IMR-90 (cell line): Measurements from ENCODE around the gene LTBP2. TPM values are rescaled to one million over a fixed set of nuclear protein-coding genes. Genes with fewer than 3 reads are reported as not detected.

Source experiments
- ATAC-seq: fragments of 200-7000 bp; cut with Tn5 transposase; 2 replicates; pipeline ENCODE4 v1.9.1; 2020; ENCODE audit warnings: low read depth, mild to moderate bottlenecking, moderate library complexity
- BruUV-seq: library from RNA; stranded (reverse); fragments of 400-500 nt; replicated peaks from 2 replicates; lab custom pipeline; 2021; lab: Mats Ljungman, UMichigan
- CTCF ChIA-PET: fragments of 300-600 bp; formaldehyde crosslinking; extraction: SDS; loops from one replicate; lab custom pipeline; 2021; ENCODE audit warnings: antibody characterized with exemption; lab: Yijun Ruan, JAX
- POLR2A ChIA-PET: fragments of 300-600 bp; sonication (Branson Sonifier 250); formaldehyde crosslinking; loops from one replicate; lab custom pipeline; 2022; ENCODE audit warnings: antibody characterized with exemption; ENCODE audit not compliant: unreplicated experiment; lab: Charles Lee
- DNase-seq: peaks from one replicate; pipeline ENCODE4 v3.0.0; 2013
- H2AFZ ChIP-seq: replicated peaks from 2 replicates; pipeline ENCODE3; 2013; ENCODE audit warnings: low read length, mild to moderate bottlenecking; ENCODE audit not compliant: poor library complexity
- H2AK5ac ChIP-seq: 2 replicates; pipeline ENCODE4 v1.6.1; 2013; ENCODE audit warnings: low read depth, low read length, inconsistent platforms
- H2AK9ac ChIP-seq: replicated peaks from 2 replicates; pipeline ENCODE3; 2013; ENCODE audit warnings: mild to moderate bottlenecking, low read depth, low read length, moderate library complexity; ENCODE audit not compliant: poor library complexity
- H2BK120ac ChIP-seq: 2 replicates; pipeline ENCODE4 v1.6.1; 2013; ENCODE audit warnings: low read depth, low read length, inconsistent platforms
- H2BK15ac ChIP-seq: 3 replicates; pipeline ENCODE4 v1.6.1; 2013; ENCODE audit warnings: low read depth, low read length, inconsistent platforms
- H2BK20ac ChIP-seq: 2 replicates; pipeline ENCODE4 v1.6.1; 2013; ENCODE audit warnings: low read depth, mild to moderate bottlenecking, inconsistent platforms, low read length, moderate library complexity
- H2BK5ac ChIP-seq: 2 replicates; pipeline ENCODE4 v1.6.1; 2013; ENCODE audit warnings: mild to moderate bottlenecking, low read depth, low read length, inconsistent platforms; ENCODE audit not compliant: poor library complexity, severe bottlenecking
- H3K14ac ChIP-seq: replicated peaks from 2 replicates; pipeline ENCODE4 v1.6.1; 2013; ENCODE audit warnings: low read depth, low read length, inconsistent platforms
- H3K18ac ChIP-seq: 2 replicates; pipeline ENCODE4 v1.6.1; 2013; ENCODE audit warnings: low read depth, low read length, control low read depth
- H3K23ac ChIP-seq: 2 replicates; pipeline ENCODE4 v1.6.1; 2013; ENCODE audit warnings: low read depth, low read length, inconsistent platforms
- H3K27ac ChIP-seq: 2 replicates; pipeline ENCODE4 v1.5.1; 2013; ENCODE audit warnings: mild to moderate bottlenecking, control low read depth, low read length; ENCODE audit not compliant: insufficient read depth
- H3K27me3 ChIP-seq: 2 replicates; pipeline ENCODE4 v1.6.1; 2013; ENCODE audit warnings: low read length; ENCODE audit not compliant: control insufficient read depth, insufficient read depth
- H3K36me3 ChIP-seq: 2 replicates; pipeline ENCODE4 v1.6.1; 2013; ENCODE audit warnings: low read length, mixed read lengths; ENCODE audit not compliant: control insufficient read depth, insufficient read depth
- H3K4ac ChIP-seq: 2 replicates; pipeline ENCODE4 v1.6.1; 2013; ENCODE audit warnings: low read depth, low read length, inconsistent platforms
- H3K4me1 ChIP-seq: 2 replicates; pipeline ENCODE4 v1.6.1; 2013; ENCODE audit warnings: low read length, mixed read lengths; ENCODE audit not compliant: control insufficient read depth, insufficient read depth
- H3K4me2 ChIP-seq: 2 replicates; pipeline ENCODE4 v1.6.1; 2013; ENCODE audit warnings: low read depth, mild to moderate bottlenecking, control low read depth, low read length, moderate library complexity
- H3K4me3 ChIP-seq: 2 replicates; pipeline ENCODE4 v1.5.1; 2013; ENCODE audit warnings: low read depth, mild to moderate bottlenecking, control low read depth, low read length, moderate library complexity; ENCODE audit not compliant: insufficient read depth
- H3K56ac ChIP-seq: 2 replicates; pipeline ENCODE4 v1.6.1; 2013; ENCODE audit warnings: low read length, inconsistent platforms; ENCODE audit not compliant: insufficient read depth; ENCODE audit errors: extremely low read depth
- H3K79me1 ChIP-seq, 2 experiments: 2 replicates each; pipeline ENCODE4 v1.6.1; 2013; ENCODE audit warnings: low read length in 2 of 2, inconsistent platforms in 1 of 2, low read depth in 1 of 2
- H3K9ac ChIP-seq: 2 replicates; pipeline ENCODE4 v1.6.1; 2013; ENCODE audit warnings: low read depth, low read length, control low read depth
- H3K9me1 ChIP-seq: 2 replicates; pipeline ENCODE4 v1.6.1; 2013; ENCODE audit warnings: low read length, inconsistent platforms; ENCODE audit not compliant: insufficient read depth
- H3K9me3 ChIP-seq: 2 replicates; pipeline ENCODE4 v1.6.1; 2013; ENCODE audit warnings: low read length; ENCODE audit not compliant: control insufficient read depth, insufficient read depth
- H4K20me1 ChIP-seq: 2 replicates; pipeline ENCODE4 v1.6.1; 2013; ENCODE audit warnings: low read length, inconsistent platforms; ENCODE audit not compliant: insufficient read depth
- H4K5ac ChIP-seq: 2 replicates; pipeline ENCODE4 v1.6.1; 2013; ENCODE audit warnings: mild to moderate bottlenecking, low read depth, low read length, control low read depth
- H4K8ac ChIP-seq, 2 experiments: 2 replicates each; pipeline ENCODE4 v1.6.1; 2013; ENCODE audit warnings: low read depth in 2 of 2, low read length in 2 of 2, control low read depth in 1 of 2, inconsistent platforms in 1 of 2
- H4K91ac ChIP-seq: 2 replicates; pipeline ENCODE4 v1.6.1; 2013; ENCODE audit warnings: low read depth, low read length, inconsistent platforms; ENCODE audit not compliant: insufficient read depth
- MAZ ChIP-seq: IDR thresholded peaks from 2 replicates; pipeline ENCODE4 v1.6.1; 2012; ENCODE audit warnings: low read depth, mild to moderate bottlenecking, low read length, improper control_type of control experiment, moderate library complexity, borderline replicate concordance
- RAD21 ChIP-seq: IDR thresholded peaks from 2 replicates; pipeline ENCODE4 v1.6.1; 2012; ENCODE audit warnings: low read length, improper control_type of control experiment
- WGBS, 2 experiments: methylation state at CpG; one replicate each; pipeline versions ENCODE4 v1.1.5 to v1.1.7; 2013; ENCODE audit warnings: missing lambda C conversion rate in 2 of 2; ENCODE audit not compliant: insufficient read length in 1 of 2; ENCODE audit errors: extremely low coverage in 2 of 2; 5-methylcytosine and 5-hydroxymethylcytosine counted together
- dilution Hi-C: fragments of 300-500 bp; cut with HindIII; formaldehyde crosslinking; loops from one replicate; pipeline ENCODE4 v1.14.3; 2018; ENCODE audit warnings: low sequenced_read_pairs; ENCODE audit not compliant: unreplicated experiment
- in situ Hi-C: fragments of 300-500 bp; cut with MboI; formaldehyde crosslinking; loops from 3 replicates; pipeline ENCODE4 v1.14.3; 2019; ENCODE audit warnings: low sequenced_read_pairs, inconsistent platforms, mixed read lengths
- intact Hi-C: fragments of 100-400 bp; cut with micrococcal nuclease; formaldehyde crosslinking; loops from 2 replicates; pipeline ENCODE4 v1.10.0; 2022
- polyA plus RNA-seq, 3 experiments: library from polyadenylated mRNA; depleted of rRNA; stranded (reverse); fragments of >200 nt; gene quantifications; 2 replicates each; pipeline ENCODE4 v1.2.3, GENCODE V29; 2012; ENCODE audit warnings: low replicate concordance in 1 of 3
- total RNA-seq: library from RNA; depleted of rRNA; stranded (reverse); fragments of >200 nt; gene quantifications from 2 replicates; pipeline ENCODE4 v1.2.3, GENCODE V29; 2012

LTBP2 gene
- total and polyA plus RNA-seq, 2 of the 4 experiments (the other 2 are of a cell fraction) = 23.8 to 79.3 TPM

GRCh38 chr14:74501135-74501614 lies 110.9 kb downstream of the LTBP2 start (continued):
- peak; percentile 25; the same call in 1 of the 2 replicates for TF ChIP-seq MAZ

- Histone ChIP-seq H3K27ac (no peak overlapping the region), H2AFZ (no peak overlapping the region), H2AK9ac (no peak overlapping the region), H3K56ac (no peak overlapping the region; the same call in 1 of the 2 replicates), H2BK15ac (no peak overlapping the region; the same call in 2 of the 3 replicates), H3K18ac (no peak overlapping the region), H3K4me2 (no peak overlapping the region), H3K4ac (peak overlapping the region; percentile 77), H4K91ac (0 out of 2 replicates have a peak overlapping the region, but pooled peaks have one; percentile 24), H3K27me3 (no peaks in the 10 kb centered on the region), H2BK20ac (peak overlapping the region; percentile 52; the same call in 1 of the 2 replicates), H3K36me3 (peaks cover 20% of the 10 kb centered on the region), H3K9ac (no peak overlapping the region), H2BK5ac (no peak overlapping the region), H3K79me1 (peaks cover 11 to 25% of the 10 kb centered on the region in 2 experiments), H4K5ac (no peak overlapping the region), H3K4me3 (no peak overlapping the region), H3K9me3 (no peaks in the 10 kb centered on the region), H3K9me1 (no peaks in the 10 kb centered on the region; the same call in 1 of the 2 replicates), H4K8ac (0 out of 4 replicates have a peak overlapping the region, but pooled peaks of 1 of the 2 experiments have one; percentile 52), H2AK5ac (peak overlapping the region; percentile 79; the same call in 1 of the 2 replicates), H2BK120ac (no peak overlapping the region), H3K23ac (no peak overlapping the region), H3K4me1 (peaks cover 3% of the 10 kb centered on the region; the same call in 1 of the 2 replicates), H3K14ac (no peak overlapping the region), H4K20me1 (no peaks in the 10 kb centered on the region)
- WGBS, 2 experiments = 82% methylated on average over 5 of the region's 10 CpGs; no CpG with 5 or more reads in 1 of the 2 experiments
- BruUV-seq = no TSS peak
- POLR2A ChIA-PET = interaction anchor here (0.6 kb wide), 1 partner anchor 106 kb away, joined by 3 read pairs; no protein-coding TSS in a partner anchor
- ATAC-seq = peak; percentile 9
- CTCF ChIA-PET = no interaction called here
- in situ Hi-C loops (loop anchor here (5.0 to 10.0 kb wide), 2 partner anchors 107 to 294 kb away; no protein-coding TSS in a partner anchor), dilution Hi-C loops (no loop called here), intact Hi-C loops (loop anchor here (1.0 kb wide), 3 partner anchors 109 to 304 kb away; no protein-coding TSS in a partner anchor)
- TF ChIP-seq RAD21 = no peak
- no peak for DNase-seq
These were observed 111.5 kb downstream of the LTBP2 start for GRCh38 chr14:74500417-74501134.
